K562 (cell line): ENCODE data around the gene EFCAB13. TPM values are rescaled to one million over a fixed set of nuclear protein-coding genes. Genes with fewer than 3 reads are reported as not detected.
A peak's percentile ranks its signal among the peaks of the same experiment; 100 is the strongest.

Experiments
- ATF1 ChIP-seq, 2 experiments: fragments of 450-650 bp in 1 of 2; IDR thresholded peaks; 2 replicates each; pipeline ENCODE4 v1.6.1; 2016; ENCODE audit warnings: missing compliant biosample characterization in 1 of 2, missing genetic modification characterization in 1 of 2
- BRD9 ChIP-seq: fragments of 450-650 bp; IDR thresholded peaks from 2 replicates; pipeline ENCODE4 v1.6.1; 2018; ENCODE audit warnings: low read depth; ENCODE audit not compliant: partially characterized antibody
- CC2D1A ChIP-seq: fragments of 450-650 bp; IDR thresholded peaks from 2 replicates; pipeline ENCODE4 v1.6.1; 2017; ENCODE audit warnings: mild to moderate bottlenecking
- CEBPB ChIP-seq: fragments of 450-650 bp; IDR thresholded peaks from 2 replicates; pipeline ENCODE4 v1.6.1; 2016; ENCODE audit warnings: missing genetic modification characterization, missing compliant biosample characterization
- ETV6 ChIP-seq, 3 experiments: fragments of 150-350 bp in 1 of 3; sonication (generic) in 1 of 3; formaldehyde crosslinking in 1 of 3; IDR thresholded peaks; 2 replicates each; pipeline versions ENCODE4 v1.6.1 to v1.8.0; 2014 to 2022; ENCODE audit warnings: borderline replicate concordance in 2 of 3, low read depth in 2 of 3, antibody characterized with exemption in 1 of 3, low read length in 1 of 3, mild to moderate bottlenecking in 1 of 3, missing genetic modification reagents in 1 of 3
- ID3 ChIP-seq, 2 experiments: fragments of 250-450 bp in 1 of 2; fragments of 450-650 bp in 1 of 2; sonication (Bioruptor Pico) in 1 of 2; IDR thresholded peaks; 2 replicates each; pipeline versions ENCODE4 v1.6.1 to v1.8.0; 2016 to 2021; ENCODE audit warnings: mild to moderate bottlenecking in 2 of 2, moderate library complexity in 2 of 2, missing compliant biosample characterization in 1 of 2, missing genetic modification characterization in 1 of 2
- NCOA6 ChIP-seq: fragments of 450-650 bp; IDR thresholded peaks from 2 replicates; pipeline ENCODE4 v1.6.1; 2017; ENCODE audit warnings: mild to moderate bottlenecking
- NR2C1 ChIP-seq, 2 experiments: fragments of 450-650 bp; IDR thresholded peaks; 2 replicates each; pipeline ENCODE4 v1.6.1; 2017; ENCODE audit warnings: mild to moderate bottlenecking in 2 of 2, antibody characterized with exemption in 1 of 2, inconsistent platforms in 1 of 2, missing compliant biosample characterization in 1 of 2, missing genetic modification characterization in 1 of 2
- PTTG1 ChIP-seq: fragments of 450-650 bp; IDR thresholded peaks from 2 replicates; pipeline ENCODE4 v1.6.1; 2016; ENCODE audit warnings: low read depth, mild to moderate bottlenecking, missing genetic modification characterization, missing compliant biosample characterization
- RAD21 ChIP-seq, 2 experiments: fragments of 250-450 bp in 1 of 2; fragments of 450-650 bp in 1 of 2; sonication (Bioruptor Pico) in 1 of 2; formaldehyde crosslinking in 1 of 2; IDR thresholded peaks in 1 of 2; conservative IDR thresholded peaks in 1 of 2; 2 replicates each; pipeline versions ENCODE4 v1.4.0 to v1.8.0; 2020 to 2022; ENCODE audit warnings: mild to moderate bottlenecking in 2 of 2, moderate library complexity in 1 of 2
- U2AF2 ChIP-seq: fragments of 200-400 bp; formaldehyde crosslinking; optimal IDR thresholded peaks from 2 replicates; pipeline ENCODE3; 2017; ENCODE audit warnings: low read depth, mild to moderate bottlenecking, low read length
- ZNF511 ChIP-seq: sonication (generic); formaldehyde crosslinking; IDR thresholded peaks from 2 replicates; pipeline ENCODE4 v1.8.0; 2022; ENCODE audit warnings: mild to moderate bottlenecking, missing genetic modification reagents
- polyA plus RNA-seq, 8 experiments: library from polyadenylated mRNA; depleted of rRNA in 4 of 8; stranded (reverse) in 5 of 8; unstranded in 3 of 8; fragments of >200 nt; fragmentation: Nextera tagmentation in 2 of 8; fragmentation: Illumina TruSeq in 1 of 8; extraction: Ambion mirVana in 2 of 8; extraction: Trizol in 1 of 8; gene quantifications; 2 replicates each; pipeline versions ENCODE4 v1.2.1 to v1.2.3, GENCODE V29; 2011 to 2014; ENCODE audit warnings: inconsistent platforms in 1 of 8, missing spikeins in 1 of 8
- total RNA-seq, 7 experiments: library from RNA; depleted of rRNA in 6 of 7; stranded (reverse); fragments of >200 nt in 6 of 7; fragmentation: Illumina TruSeq in 2 of 7; extraction: Trizol in 2 of 7; gene quantifications; 2 replicates each; pipeline versions ENCODE4 v1.2.1 to v1.2.3, GENCODE V29; 2011 to 2021; ENCODE audit warnings: low replicate concordance in 1 of 7
- TF ChIP-seq, protein P1 (sequence below): fragments of 450-650 bp; formaldehyde crosslinking; IDR thresholded peaks from 2 replicates; pipeline ENCODE4 v1.4.0; 2020; ENCODE audit warnings: mild to moderate bottlenecking, moderate library complexity

Gene EFCAB13
- total and polyA plus RNA-seq, 9 of the 15 experiments (the other 6 are each of a cell fraction or from before 2014, with no cell fraction given): 0.32 to 1.3 (median 0.95) TPM

DNA sequence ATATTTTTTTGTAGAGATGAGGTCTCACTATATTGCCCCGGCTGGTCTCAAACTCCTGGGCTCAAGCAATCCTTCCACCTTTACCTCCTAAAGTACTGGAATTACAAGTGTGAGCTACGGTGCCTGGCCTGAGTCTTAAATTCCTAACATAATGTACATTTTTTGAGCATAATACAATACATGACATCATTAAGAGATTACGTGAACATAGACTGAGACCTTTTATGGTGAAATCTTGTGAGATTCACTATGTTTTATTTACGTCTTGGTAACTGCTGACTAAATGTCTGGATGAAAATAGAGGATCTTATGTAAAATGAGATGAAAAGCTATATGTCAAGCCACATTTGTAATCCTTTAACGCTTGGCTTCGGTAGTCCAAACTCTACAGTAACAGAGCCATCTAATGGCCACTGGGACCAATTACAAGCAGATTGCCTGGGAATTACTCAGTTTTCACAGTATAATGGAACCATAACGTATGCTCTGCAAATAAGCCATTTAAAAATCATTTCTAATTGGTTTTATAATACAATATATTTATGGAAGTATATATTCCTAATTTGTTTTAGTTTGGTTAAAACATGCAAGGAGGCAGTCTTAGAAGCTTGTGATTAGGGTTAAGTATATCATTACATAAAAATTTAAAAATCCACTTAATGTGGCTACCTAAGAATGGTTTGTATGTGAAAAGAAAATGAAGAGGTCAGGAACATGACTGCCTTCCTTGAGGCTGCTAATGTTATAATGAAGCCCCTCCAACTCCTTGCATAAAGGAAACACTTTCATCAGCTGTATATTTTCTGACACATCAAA, 8.1 kb upstream of the EFCAB13 start (continued):
- TF ChIP-seq RAD21 (CRISPR knock-in tag; conservative IDR thresholded peaks at IDR 0.05 in 1 of 2, IDR thresholded peaks at IDR 0.05 in 1 of 2): peak; percentile 99 to 100
- peak; percentile 27; the same call in 1 of the 2 replicates for TF ChIP-seq CEBPB
- no peak for TF ChIP-seq ZNF511 (CRISPR knock-in tag)
- TF ChIP-seq CC2D1A: peak; percentile 80
- TF ChIP-seq, protein P1, sequence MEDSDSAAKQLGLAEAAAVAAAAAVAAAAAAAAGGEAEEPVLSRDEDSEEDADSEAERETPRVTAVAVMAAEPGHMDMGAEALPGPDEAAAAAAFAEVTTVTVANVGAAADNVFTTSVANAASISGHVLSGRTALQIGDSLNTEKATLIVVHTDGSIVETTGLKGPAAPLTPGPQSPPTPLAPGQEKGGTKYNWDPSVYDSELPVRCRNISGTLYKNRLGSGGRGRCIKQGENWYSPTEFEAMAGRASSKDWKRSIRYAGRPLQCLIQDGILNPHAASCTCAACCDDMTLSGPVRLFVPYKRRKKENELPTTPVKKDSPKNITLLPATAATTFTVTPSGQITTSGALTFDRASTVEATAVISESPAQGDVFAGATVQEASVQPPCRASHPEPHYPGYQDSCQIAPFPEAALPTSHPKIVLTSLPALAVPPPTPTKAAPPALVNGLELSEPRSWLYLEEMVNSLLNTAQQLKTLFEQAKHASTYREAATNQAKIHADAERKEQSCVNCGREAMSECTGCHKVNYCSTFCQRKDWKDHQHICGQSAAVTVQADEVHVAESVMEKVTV (CRISPR knock-in tag): peak; percentile 99
- peak; percentile 48 for TF ChIP-seq BRD9
- TF ChIP-seq NR2C1 (IDR thresholded peaks at IDR 0.05): no peak
- TF ChIP-seq NR2C1 (tag; IDR thresholded peaks at IDR 0.05): no peak
- no peak for TF ChIP-seq ID3 (CRISPR knock-in tag; IDR thresholded peaks at IDR 0.05)
- TF ChIP-seq ID3 (tag; IDR thresholded peaks at IDR 0.05): 0 out of 2 replicates have a peak, but pooled peaks have one; percentile 22
- TF ChIP-seq ETV6 (IDR thresholded peaks at IDR 0.05; ENCODE audit: borderline replicate concordance in 1 of 2, low read depth in 2 of 2, low read length in 1 of 2): no peak
- TF ChIP-seq ETV6 (CRISPR knock-in tag; IDR thresholded peaks at IDR 0.05; ENCODE audit: borderline replicate concordance): no peak
- no peak for TF ChIP-seq NCOA6
- no peak for TF ChIP-seq ATF1 (CRISPR knock-in tag; IDR thresholded peaks at IDR 0.05)
- TF ChIP-seq ATF1 (tag; IDR thresholded peaks at IDR 0.05): 0 out of 2 replicates have a peak, but pooled peaks have one; percentile 21
- no peak for TF ChIP-seq PTTG1
- no peak for TF ChIP-seq U2AF2
